Measurements from ENCODE around the gene AP5Z1. TPM values are rescaled to one million over a fixed set of nuclear protein-coding genes. Genes with fewer than 3 reads are reported as not detected.

The AP5Z1 gene
- total RNA-seq, 1 experiment from 2014 or later, result 35.6 TPM

DNA sequence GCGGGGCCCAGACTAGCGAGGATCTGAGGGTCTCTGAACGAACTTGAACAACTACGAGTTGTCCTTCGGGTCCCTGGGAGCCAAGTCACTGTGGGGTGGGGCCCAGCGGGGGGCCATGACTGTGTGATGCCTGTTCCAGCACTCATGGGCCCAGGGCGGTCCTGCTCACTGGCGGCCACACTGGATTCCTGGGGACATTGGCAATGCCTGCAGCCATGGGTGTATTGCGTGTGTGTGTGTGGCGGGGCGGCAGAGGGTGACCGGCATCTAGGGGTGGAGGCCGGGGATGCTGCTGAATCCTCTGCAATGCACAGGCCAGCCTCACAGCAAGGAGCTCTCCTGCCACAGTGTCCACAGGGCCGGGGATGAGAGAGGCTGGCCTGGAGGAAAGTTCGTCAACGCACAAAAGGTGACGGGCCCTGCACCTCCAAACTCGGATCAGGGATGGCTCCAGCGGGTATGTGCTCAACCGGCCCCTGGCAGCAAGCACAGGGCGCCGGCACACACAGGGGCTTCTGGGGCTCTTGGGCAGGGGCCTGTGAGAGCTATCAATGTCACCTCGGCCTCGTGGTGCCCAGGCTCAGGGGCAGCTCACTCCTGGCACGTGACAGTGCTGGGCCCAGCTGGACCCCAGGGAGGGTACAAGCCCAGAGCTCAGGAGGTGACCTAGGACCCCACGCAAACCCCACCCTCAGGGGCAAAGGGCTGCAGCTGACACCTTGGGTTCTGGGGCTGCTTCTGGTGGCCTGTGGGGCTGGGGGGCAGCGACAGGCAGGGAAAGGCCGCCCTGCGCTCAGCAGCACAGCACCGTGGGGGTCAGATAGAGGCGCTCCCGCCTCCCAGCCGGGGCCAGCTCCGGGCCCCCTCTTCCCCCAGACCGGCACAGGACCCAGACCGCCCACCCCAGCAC, 58.5 kb downstream of the AP5Z1 start:
- CTCF ChIA-PET, result no interaction called here
- Histone ChIP-seq H3K4me1 (ENCODE audit: insufficient read depth, low read length, poor library complexity, severe bottlenecking) (no peaks in the 10 kb centered on the region), H3K4me3 (ENCODE audit: low read depth, low read length, poor library complexity, severe bottlenecking) (no peak overlapping the region), H3K27me3 (replicated peaks; ENCODE audit: insufficient read depth, low read depth, low read length, poor library complexity) (no peaks in the 10 kb centered on the region), H3K9me3 (ENCODE audit: low read depth, low read length, poor library complexity, severe bottlenecking) (no peaks in the 10 kb centered on the region), H3K27ac (ENCODE audit: low read depth, low read length, poor library complexity, severe bottlenecking) (no peak overlapping the region), H3K36me3 (ENCODE audit: insufficient read depth, low read length, poor library complexity, severe bottlenecking) (no peaks in the 10 kb centered on the region)
- no TSS peak for BruUV-seq (replicated peaks)
- intact Hi-C loops (cut with micrococcal nuclease; ENCODE audit: unreplicated experiment), result no loop called here
- POLR2A ChIA-PET (ENCODE audit: low non-redundant PET), result no interaction called here
- no peak for DNase-seq (ENCODE audit: low spot score)
- TF ChIP-seq, protein P1, sequence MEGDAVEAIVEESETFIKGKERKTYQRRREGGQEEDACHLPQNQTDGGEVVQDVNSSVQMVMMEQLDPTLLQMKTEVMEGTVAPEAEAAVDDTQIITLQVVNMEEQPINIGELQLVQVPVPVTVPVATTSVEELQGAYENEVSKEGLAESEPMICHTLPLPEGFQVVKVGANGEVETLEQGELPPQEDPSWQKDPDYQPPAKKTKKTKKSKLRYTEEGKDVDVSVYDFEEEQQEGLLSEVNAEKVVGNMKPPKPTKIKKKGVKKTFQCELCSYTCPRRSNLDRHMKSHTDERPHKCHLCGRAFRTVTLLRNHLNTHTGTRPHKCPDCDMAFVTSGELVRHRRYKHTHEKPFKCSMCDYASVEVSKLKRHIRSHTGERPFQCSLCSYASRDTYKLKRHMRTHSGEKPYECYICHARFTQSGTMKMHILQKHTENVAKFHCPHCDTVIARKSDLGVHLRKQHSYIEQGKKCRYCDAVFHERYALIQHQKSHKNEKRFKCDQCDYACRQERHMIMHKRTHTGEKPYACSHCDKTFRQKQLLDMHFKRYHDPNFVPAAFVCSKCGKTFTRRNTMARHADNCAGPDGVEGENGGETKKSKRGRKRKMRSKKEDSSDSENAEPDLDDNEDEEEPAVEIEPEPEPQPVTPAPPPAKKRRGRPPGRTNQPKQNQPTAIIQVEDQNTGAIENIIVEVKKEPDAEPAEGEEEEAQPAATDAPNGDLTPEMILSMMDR (conservative IDR thresholded peaks at IDR 0.05; ENCODE audit: low read depth, low read length), result no peak
- TF ChIP-seq EZH2 (IDR thresholded peaks at IDR 0.05; ENCODE audit: borderline replicate concordance, low read depth, low read length, poor library complexity, severe bottlenecking), result no peak

DNA sequence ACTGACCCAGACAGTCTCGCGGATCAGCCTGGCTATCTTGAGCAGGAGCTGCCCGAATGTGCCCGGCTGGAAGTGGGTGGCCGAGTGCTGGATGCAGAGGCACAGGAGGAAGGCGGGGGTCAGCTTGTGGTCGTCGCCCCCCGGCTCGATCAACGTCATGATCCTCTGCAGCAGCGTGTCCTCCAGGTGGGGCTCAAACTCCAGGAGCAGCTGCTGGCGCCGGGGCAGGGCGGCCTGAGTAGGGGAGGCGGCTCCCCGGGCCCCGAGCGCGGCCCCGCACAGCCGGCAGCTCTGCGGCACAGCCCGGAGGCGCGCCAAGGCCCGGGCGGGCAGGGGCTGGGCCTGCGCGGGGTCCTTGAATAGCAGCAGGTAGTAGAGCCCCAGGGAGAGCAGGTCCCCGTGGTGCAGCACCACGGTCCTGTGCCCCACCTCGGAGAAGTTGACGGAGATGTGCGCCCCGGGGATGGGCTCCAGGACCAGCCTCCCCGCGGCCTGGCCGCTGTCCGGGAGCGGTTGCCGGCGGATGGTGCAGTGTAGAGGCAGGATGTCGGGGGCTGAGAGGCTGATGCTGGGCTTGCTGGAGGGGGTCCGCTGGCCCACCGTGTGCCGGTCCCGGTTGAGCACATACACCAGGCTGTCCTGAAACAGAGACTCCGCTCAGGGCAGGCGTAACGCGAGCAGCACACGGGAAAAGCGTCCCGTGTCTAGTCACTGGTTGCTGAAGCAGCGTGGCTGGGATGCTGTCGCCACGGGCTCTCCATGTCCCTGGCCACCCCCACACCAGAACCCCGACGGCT, 59.4 kb downstream of the AP5Z1 start:
- no peak for TF ChIP-seq EZH2 (IDR thresholded peaks at IDR 0.05; ENCODE audit: borderline replicate concordance, low read depth, low read length, poor library complexity, severe bottlenecking)
- TF ChIP-seq, protein P1 (conservative IDR thresholded peaks at IDR 0.05; ENCODE audit: low read depth, low read length), result no peak
- Histone ChIP-seq H3K4me1 (ENCODE audit: insufficient read depth, low read length, poor library complexity, severe bottlenecking) (no peaks in the 10 kb centered on the region), H3K27ac (ENCODE audit: low read depth, low read length, poor library complexity, severe bottlenecking) (no peak overlapping the region), H3K9me3 (ENCODE audit: low read depth, low read length, poor library complexity, severe bottlenecking) (no peaks in the 10 kb centered on the region), H3K4me3 (ENCODE audit: low read depth, low read length, poor library complexity, severe bottlenecking) (no peak overlapping the region), H3K36me3 (ENCODE audit: insufficient read depth, low read length, poor library complexity, severe bottlenecking) (no peaks in the 10 kb centered on the region), H3K27me3 (replicated peaks; ENCODE audit: insufficient read depth, low read depth, low read length, poor library complexity) (no peaks in the 10 kb centered on the region)
- POLR2A ChIA-PET (ENCODE audit: low non-redundant PET), result no interaction called here
- intact Hi-C loops (cut with micrococcal nuclease; ENCODE audit: unreplicated experiment), result no loop called here
- BruUV-seq (replicated peaks), result no TSS peak
- CTCF ChIA-PET, result no interaction called here
- DNase-seq (ENCODE audit: low spot score), result no peak

DNA sequence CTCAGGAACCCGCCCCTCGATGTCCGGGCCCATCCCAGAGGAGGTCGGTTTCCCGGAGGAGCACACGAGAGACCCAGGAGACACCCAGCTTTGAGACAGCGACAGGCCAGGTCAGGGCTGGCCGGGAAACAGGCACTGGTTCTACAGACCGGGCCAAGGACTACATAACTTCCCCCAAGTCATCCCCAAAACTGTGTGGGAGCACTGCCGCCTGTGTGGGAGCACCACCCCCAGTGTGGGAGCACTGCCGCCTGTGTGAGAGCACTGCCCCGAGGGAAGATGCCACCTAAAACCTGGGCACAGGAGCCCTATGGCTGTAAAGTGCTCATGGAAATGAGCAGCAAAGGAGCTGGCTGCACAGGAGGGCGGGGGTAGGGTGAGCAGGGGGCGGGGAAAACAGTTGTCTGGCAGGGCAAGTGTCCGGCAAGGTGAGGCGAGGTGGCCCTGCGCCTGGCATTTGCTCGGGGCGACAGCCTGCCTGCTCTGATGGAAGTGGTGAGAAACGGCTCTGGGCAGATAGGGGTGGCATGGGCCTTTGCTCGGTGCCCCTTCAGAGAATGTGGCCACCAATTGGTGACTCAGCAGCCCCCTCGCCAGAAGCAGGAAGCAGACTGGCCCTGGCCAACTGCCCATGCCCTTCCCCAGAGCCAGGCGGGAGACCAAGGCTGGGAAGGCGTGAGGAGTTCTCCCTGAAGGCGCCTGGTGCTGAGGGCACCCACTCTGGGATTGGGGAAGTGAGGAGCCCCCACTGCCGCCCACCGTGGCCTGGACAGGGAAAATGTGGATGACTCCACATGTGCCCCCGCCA, 60.2 kb downstream of the AP5Z1 start:
- H3K4me3 ChIP-seq (ENCODE audit: low read depth, low read length, poor library complexity, severe bottlenecking), result no peak overlapping the region
- no peak for DNase-seq (ENCODE audit: low spot score)
- intact Hi-C loops (cut with micrococcal nuclease; ENCODE audit: unreplicated experiment), result no loop called here
- H3K9me3 ChIP-seq (ENCODE audit: low read depth, low read length, poor library complexity, severe bottlenecking), result no peaks in the 10 kb centered on the region
- TF ChIP-seq, protein P1 (conservative IDR thresholded peaks at IDR 0.05; ENCODE audit: low read depth, low read length), result no peak
- TF ChIP-seq EZH2 (IDR thresholded peaks at IDR 0.05; ENCODE audit: borderline replicate concordance, low read depth, low read length, poor library complexity, severe bottlenecking), result no peak
- H3K27me3 ChIP-seq (replicated peaks; ENCODE audit: insufficient read depth, low read depth, low read length, poor library complexity), result no peaks in the 10 kb centered on the region
- no peaks in the 10 kb centered on the region for H3K4me1 ChIP-seq (ENCODE audit: insufficient read depth, low read length, poor library complexity, severe bottlenecking)
- CTCF ChIA-PET, result no interaction called here
- no peak overlapping the region for H3K27ac ChIP-seq (ENCODE audit: low read depth, low read length, poor library complexity, severe bottlenecking)
- no peaks in the 10 kb centered on the region for H3K36me3 ChIP-seq (ENCODE audit: insufficient read depth, low read length, poor library complexity, severe bottlenecking)
- POLR2A ChIA-PET (ENCODE audit: low non-redundant PET), result no interaction called here
- BruUV-seq (replicated peaks), result no TSS peak
